Adrenal gland (tissue), 12 donors: ENCODE data around the gene VWA3B. TPM values are rescaled to one million over a fixed set of nuclear protein-coding genes. Genes with fewer than 3 reads are reported as not detected.
"Not testable (repeated sequence)": the region's sequence is repeated elsewhere in the genome, so short reads cannot be mapped to it uniquely, and the experiment has no call there.

Experiments used
- DNase-seq, 7 donors: peaks; one replicate each; pipeline ENCODE4 v3.0.0-alpha.2; 2019 to 2020
- H3K27ac ChIP-seq, 5 donors: fragments of 200-600 bp; sonication (generic) in 4 of 5; 1 replicate in 3 of 5; 2 replicates in 2 of 5; pipeline versions ENCODE4 v1.5.1 to v1.8.0; 2016 to 2020; ENCODE audit warnings: mild to moderate bottlenecking in 1 of 5
- H3K27me3 ChIP-seq: fragments of 200-600 bp; 2 replicates; pipeline ENCODE4 v1.8.0; 2021
- H3K36me3 ChIP-seq, 2 donors: fragments of 200-600 bp; replicated peaks in 1 of 2; 1 replicate in 1 of 2; 2 replicates in 1 of 2; pipeline versions ENCODE4 v1.5.1 to v1.8.0; 2018 to 2022
- H3K4me1 ChIP-seq, 2 donors: fragments of 200-600 bp; replicated peaks in 1 of 2; 1 replicate in 1 of 2; 2 replicates in 1 of 2; pipeline versions ENCODE4 v1.5.1 to v1.8.0; 2018 to 2021
- H3K4me3 ChIP-seq, 4 donors: fragments of 200-600 bp; sonication (generic) in 3 of 4; one replicate each; pipeline ENCODE4 v1.5.1; 2016 to 2018
- H3K9me3 ChIP-seq, 3 donors: fragments of 200-600 bp; sonication (generic) in 1 of 3; replicated peaks in 1 of 3; 1 replicate in 2 of 3; 2 replicates in 1 of 3; pipeline versions ENCODE4 v1.5.1 to v1.8.0; 2016 to 2021
- POLR2A ChIP-seq, 2 donors: fragments of 450-650 bp; IDR thresholded peaks; one replicate each; pipeline ENCODE4 v1.6.1; 2017; ENCODE audit warnings: antibody characterized with exemption in 2 of 2, mild to moderate bottlenecking in 2 of 2, moderate library complexity in 1 of 2
- WGBS, 4 donors: extraction: QIAGEN DNeasy Blood & Tissue Kit in 2 of 4; methylation state at CpG; one replicate each; pipeline versions ENCODE4 v1.1.5 to v1.1.7; 2013 to 2017; 5-methylcytosine and 5-hydroxymethylcytosine counted together
- intact Hi-C, 2 donors: fragments of 100-400 bp; cut with DNase I; formaldehyde crosslinking; loops; one replicate each; pipeline versions ENCODE4 v1.14.1 to v1.15.0; 2022 to 2023
- polyA plus RNA-seq, 3 donors: library from polyadenylated mRNA; stranded (reverse); fragments of 200-250 nt in 2 of 3; fragments of 350-450 nt in 1 of 3; fragmentation: Illumina TruSeq in 1 of 3; extraction: RNeasy Lipid Tissue Mini Kit (QIAGEN cat#74804) in 1 of 3; gene quantifications; one replicate each; pipeline ENCODE4 v1.2.3, GENCODE V29; 2013 to 2014
- total RNA-seq, 9 donors: library from RNA; depleted of rRNA in 4 of 9; stranded (reverse); fragments of >200 nt in 4 of 9; fragments of 120-200 nt in 1 of 9; fragmentation: NEBNext Ultra II Directional in 1 of 9; extraction: Animal tissue kit (Norgen Biotek cat#: 25700) in 1 of 9; gene quantifications; one replicate each; pipeline versions ENCODE4 v1.1.0 to v1.2.4, GENCODE V29; 2013 to 2023
- TF ChIP-seq, protein P1 (sequence below), 6 experiments: fragments of 450-650 bp in 4 of 6; fragments of 200-600 bp in 2 of 6; sonication (generic) in 1 of 6; IDR thresholded peaks; 1 replicate in 5 of 6; 2 replicates in 1 of 6; pipeline versions ENCODE4 v1.5.1 to v1.8.0; 2016 to 2021; ENCODE audit warnings: antibody characterized with exemption in 6 of 6, mild to moderate bottlenecking in 2 of 6, moderate library complexity in 1 of 6
- donor health status: healthy with polysubstance abuse.
- donor health status: Bipolar disorder and iron deficiency.
- donor health status: DM: yes; HTN: yes; CAD: no.
- donor health status: DM: no; HTN: no; CAD: no.
- donor health status: DM: no; HTN: no; CAD: no.
- donor health status: DM: yes; HTN: yes; CAD: no.

Gene VWA3B
- total and polyA plus RNA-seq, 12 donors: 0.07 to 0.33 (median 0.17) TPM; not detected in 8

DNA sequence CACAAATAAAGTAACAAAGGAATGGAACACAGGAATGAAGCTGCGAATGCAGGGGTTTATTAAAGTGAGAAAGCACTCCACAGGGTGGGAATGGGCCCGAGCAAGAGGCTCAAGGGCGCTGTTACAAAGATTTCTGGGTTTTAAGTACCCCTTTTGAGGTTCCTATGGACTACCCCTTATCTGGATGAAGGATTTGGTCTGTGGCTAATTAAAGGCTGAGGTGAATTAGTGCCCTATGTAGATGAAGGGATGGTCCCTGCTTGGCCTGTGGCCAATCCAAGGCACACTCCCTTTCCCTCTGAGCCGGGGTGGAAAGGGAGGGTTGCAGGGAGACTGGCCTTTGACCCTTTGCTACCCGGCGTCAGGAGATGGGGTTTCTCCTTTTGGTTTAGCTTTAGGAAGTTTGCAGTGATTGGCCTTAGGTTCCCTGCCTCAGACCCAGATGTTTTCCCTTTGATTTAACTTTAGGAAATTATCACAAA lies 211.8 kb downstream of the VWA3B start:
- intact Hi-C loops: no loop called here
- no peaks in the 10 kb centered on the region for H3K9me3 ChIP-seq
- H3K36me3 ChIP-seq: no peaks in the 10 kb centered on the region
- H3K4me1 ChIP-seq: no peaks in the 10 kb centered on the region
- no peak overlapping the region for H3K4me3 ChIP-seq
- no peaks in the 10 kb centered on the region for H3K27me3 ChIP-seq
- H3K27ac ChIP-seq: no peak overlapping the region
- 41 to 62% (median 60%) methylated on average over 6 of the region's 6 CpGs for WGBS, 4 donors
- no peak for TF ChIP-seq POLR2A (IDR thresholded peaks at IDR 0.05)
- TF ChIP-seq, protein P1, sequence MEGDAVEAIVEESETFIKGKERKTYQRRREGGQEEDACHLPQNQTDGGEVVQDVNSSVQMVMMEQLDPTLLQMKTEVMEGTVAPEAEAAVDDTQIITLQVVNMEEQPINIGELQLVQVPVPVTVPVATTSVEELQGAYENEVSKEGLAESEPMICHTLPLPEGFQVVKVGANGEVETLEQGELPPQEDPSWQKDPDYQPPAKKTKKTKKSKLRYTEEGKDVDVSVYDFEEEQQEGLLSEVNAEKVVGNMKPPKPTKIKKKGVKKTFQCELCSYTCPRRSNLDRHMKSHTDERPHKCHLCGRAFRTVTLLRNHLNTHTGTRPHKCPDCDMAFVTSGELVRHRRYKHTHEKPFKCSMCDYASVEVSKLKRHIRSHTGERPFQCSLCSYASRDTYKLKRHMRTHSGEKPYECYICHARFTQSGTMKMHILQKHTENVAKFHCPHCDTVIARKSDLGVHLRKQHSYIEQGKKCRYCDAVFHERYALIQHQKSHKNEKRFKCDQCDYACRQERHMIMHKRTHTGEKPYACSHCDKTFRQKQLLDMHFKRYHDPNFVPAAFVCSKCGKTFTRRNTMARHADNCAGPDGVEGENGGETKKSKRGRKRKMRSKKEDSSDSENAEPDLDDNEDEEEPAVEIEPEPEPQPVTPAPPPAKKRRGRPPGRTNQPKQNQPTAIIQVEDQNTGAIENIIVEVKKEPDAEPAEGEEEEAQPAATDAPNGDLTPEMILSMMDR (IDR thresholded peaks at IDR 0.05): no peak
- DNase-seq: no peak

DNA sequence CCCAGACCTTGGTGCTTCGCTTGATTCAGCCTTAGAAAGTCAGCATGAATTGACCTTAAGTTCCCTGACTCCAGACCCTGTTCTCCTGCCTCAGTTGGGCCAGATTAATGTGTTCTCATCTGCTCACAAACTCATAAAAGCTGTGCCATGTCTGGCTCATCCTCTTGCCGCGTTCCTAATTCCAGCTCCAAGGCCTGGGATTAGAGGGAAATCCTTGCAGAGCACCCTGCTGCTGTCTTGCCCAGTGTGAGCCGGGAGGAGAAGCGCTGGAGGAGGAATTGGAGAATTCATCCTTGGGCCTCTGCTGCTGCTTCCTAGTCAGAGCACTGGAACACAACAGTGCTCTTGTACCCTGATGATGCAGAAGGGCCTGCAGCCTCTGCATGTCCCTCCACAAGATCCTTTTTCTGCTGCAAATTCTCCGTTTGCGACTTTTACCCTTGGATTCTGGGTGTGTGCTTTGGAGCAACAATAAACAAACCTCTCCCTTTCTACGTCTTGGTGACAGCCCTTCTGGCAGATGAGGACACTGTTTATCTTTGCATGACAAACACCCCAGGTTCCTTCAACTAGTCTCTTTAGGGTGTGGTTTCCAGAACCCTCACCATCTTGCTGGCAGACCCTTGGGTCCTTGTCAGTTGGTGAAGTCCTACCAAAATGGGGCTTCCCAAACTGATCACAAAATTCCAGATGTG lies 212.4 kb downstream of the VWA3B start:
- no peaks in the 10 kb centered on the region for H3K36me3 ChIP-seq
- TF ChIP-seq, protein P1 (IDR thresholded peaks at IDR 0.05): no peak
- no peak for TF ChIP-seq POLR2A (IDR thresholded peaks at IDR 0.05)
- no peaks in the 10 kb centered on the region for H3K27me3 ChIP-seq
- H3K9me3 ChIP-seq: no peaks in the 10 kb centered on the region
- no peak for DNase-seq
- H3K4me3 ChIP-seq: no peak overlapping the region
- intact Hi-C loops: no loop called here
- 66 to 82% (median 79%) methylated on average over 8 of the region's 8 CpGs for whole genome bisulfite sequencing, 4 donors
- H3K27ac ChIP-seq: no peak overlapping the region
- H3K4me1 ChIP-seq: no peaks in the 10 kb centered on the region

DNA sequence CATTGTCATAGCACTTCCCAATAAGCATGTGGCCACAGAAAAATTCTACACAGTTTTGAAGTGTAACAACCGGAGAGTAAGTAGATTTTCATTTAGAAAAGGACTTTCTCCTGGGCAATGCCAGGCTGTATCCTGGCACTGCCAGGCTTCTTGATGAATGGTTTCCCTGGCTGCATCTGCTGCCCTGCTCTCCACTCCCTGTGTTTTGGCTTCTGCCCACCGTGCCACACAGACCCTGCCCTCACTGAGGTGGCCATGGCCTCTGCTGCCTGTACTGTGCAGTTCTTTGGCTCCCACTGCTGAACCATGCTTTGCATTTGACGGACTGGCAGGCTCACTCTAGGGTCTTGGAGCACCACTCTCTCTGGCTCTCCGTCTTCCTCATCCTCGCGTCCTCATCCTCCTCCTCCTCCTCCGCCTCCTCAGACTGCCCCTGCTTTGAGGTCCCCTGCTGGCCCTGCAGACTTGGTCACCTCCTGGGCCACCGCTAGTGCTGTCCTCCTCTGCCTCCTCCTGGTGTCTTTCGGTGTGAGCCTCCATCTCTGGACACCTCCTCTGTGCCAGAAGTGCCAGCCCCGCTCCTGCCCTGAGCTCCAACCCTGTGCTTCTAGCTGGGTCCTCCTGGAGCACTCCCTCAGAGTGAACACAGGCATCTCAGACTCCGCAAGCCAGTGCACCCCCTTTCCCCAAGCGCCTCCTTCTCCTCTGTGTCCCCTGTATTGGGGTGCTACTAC lies 213.3 kb downstream of the VWA3B start:
- no peaks in the 10 kb centered on the region for H3K9me3 ChIP-seq

DNA sequence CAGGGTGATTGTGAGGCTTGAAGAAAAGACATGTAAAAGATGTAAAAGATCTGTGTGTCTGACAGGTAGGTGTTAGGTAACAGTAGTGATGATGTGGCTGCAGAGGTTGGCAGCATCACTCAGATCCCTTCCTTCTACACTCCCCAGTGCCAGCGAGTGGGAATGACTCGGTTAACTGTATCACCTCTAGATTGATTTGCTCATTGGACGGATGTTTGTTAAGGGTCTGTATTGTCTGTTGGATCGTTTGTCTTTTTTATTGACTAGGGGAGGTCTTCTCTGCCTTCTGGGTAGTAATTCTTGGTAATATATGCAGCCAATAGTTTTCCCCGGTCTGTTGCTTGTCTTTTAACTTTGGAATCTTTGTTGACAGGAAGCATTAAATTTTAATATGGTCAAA lies 214.5 kb downstream of the VWA3B start:
- TF ChIP-seq POLR2A (IDR thresholded peaks at IDR 0.05): no peak
- DNase-seq: no peak
- Histone ChIP-seq H3K27ac (no peak overlapping the region), H3K27me3 (no peaks in the 10 kb centered on the region), H3K36me3 (no peaks in the 10 kb centered on the region), H3K4me3 (no peak overlapping the region), H3K4me1 (no peaks in the 10 kb centered on the region), H3K9me3 (no peaks in the 10 kb centered on the region)
- intact Hi-C loops: no loop called here
- 48 to 59% (median 50%) methylated on average over 5 of the region's 5 CpGs for WGBS, 4 donors

More for the DNA sequence above, 213.3 kb downstream of the VWA3B start:
- H3K27ac ChIP-seq: no peak overlapping the region
- no peaks in the 10 kb centered on the region for H3K36me3 ChIP-seq
- 85 to 90% (median 87%) methylated on average over 10 to 12 of the region's 12 CpGs for WGBS, 4 donors
- H3K4me1 ChIP-seq: no peaks in the 10 kb centered on the region
- TF ChIP-seq POLR2A (IDR thresholded peaks at IDR 0.05): no peak
- TF ChIP-seq, protein P1 (IDR thresholded peaks at IDR 0.05): no peak
- intact Hi-C loops: no loop called here
- H3K27me3 ChIP-seq: no peaks in the 10 kb centered on the region
- H3K4me3 ChIP-seq: no peak overlapping the region
- DNase-seq: no peak

DNA sequence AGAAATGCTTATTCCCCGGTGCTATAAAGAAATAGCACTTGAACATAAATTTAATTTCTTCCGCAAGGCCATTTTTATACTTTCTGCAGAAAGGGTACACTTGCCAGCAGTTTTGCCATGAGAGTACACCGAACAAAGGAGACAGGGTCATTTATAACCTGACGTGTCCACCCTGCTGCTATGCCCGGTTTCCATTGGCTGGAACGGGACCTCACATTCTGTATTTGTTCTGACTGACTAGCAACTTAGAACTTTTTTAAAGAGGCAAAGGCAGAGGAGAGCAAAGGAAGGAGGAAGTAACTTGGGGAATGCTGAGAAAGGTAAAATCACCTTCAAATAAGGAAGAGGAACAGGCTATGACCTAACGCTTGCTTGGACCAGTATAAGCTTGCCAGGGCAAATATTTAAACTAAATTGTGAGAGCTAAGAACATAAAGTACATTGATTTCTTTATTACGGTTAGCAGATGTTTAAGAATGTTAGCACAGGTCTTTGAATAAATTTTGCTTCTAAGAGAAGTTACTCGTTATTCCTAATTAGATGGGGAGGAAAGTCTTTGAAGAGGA lies 220.2 kb downstream of the VWA3B start:
- WGBS, 4 donors: 62 to 74% (median 71%) methylated on average over 9 of the region's 9 CpGs
- H3K27ac ChIP-seq, intact Hi-C loops, H3K36me3 ChIP-seq, H3K4me3 ChIP-seq, H3K4me1 ChIP-seq, H3K9me3 ChIP-seq, DNase-seq: not testable (repeated sequence)
- H3K27me3 ChIP-seq: peaks cover 12% of the 10 kb centered on the region
